Endothelial cell (in vitro differentiated cells): ENCODE results near the gene ZNF681. TPM values are rescaled to one million over a fixed set of nuclear protein-coding genes. Genes with fewer than 3 reads are reported as not detected.

Source experiments
- DNase-seq: peaks from one replicate; pipeline ENCODE4 v3.0.0; 2021; ENCODE audit warnings: low spot score
- H3K27ac Mint-ChIP-seq: one replicate; pipeline ENCODE4 v1.8.0; 2021; ENCODE audit warnings: mixed read lengths, inconsistent platforms; ENCODE audit not compliant: unreplicated experiment
- H3K27me3 Mint-ChIP-seq: one replicate; pipeline ENCODE4 v1.8.0; 2021; ENCODE audit warnings: mild to moderate bottlenecking, moderate library complexity, mixed read lengths, inconsistent platforms; ENCODE audit not compliant: unreplicated experiment
- H3K36me3 Mint-ChIP-seq: one replicate; pipeline ENCODE4 v1.8.0; 2021; ENCODE audit warnings: mild to moderate bottlenecking, low read depth, mixed read lengths, inconsistent platforms; ENCODE audit not compliant: unreplicated experiment
- H3K4me1 Mint-ChIP-seq: one replicate; pipeline ENCODE4 v1.8.0; 2021; ENCODE audit warnings: mild to moderate bottlenecking, mixed read lengths, inconsistent platforms; ENCODE audit not compliant: unreplicated experiment
- H3K4me3 Mint-ChIP-seq: one replicate; pipeline ENCODE4 v1.8.0; 2021; ENCODE audit warnings: mild to moderate bottlenecking, mixed read lengths, inconsistent platforms; ENCODE audit not compliant: unreplicated experiment
- H3K9me3 Mint-ChIP-seq: one replicate; pipeline ENCODE4 v1.8.0; 2021; ENCODE audit warnings: mixed read lengths, inconsistent platforms; ENCODE audit not compliant: unreplicated experiment
- total RNA-seq: library from RNA; stranded (reverse); fragmentation: NEBNext Ultra II Directional; extraction: Animal tissue kit (Norgen Biotek cat#: 25700); gene quantifications from one replicate; pipeline ENCODE4 v1.2.1, GENCODE V29; 2021; ENCODE audit not compliant: unreplicated experiment
- TF ChIP-seq, protein P1 (sequence below): fragments of 200-600 bp; sonication (generic); IDR thresholded peaks from one replicate; pipeline ENCODE4 v1.5.0; 2021; ENCODE audit warnings: antibody characterized with exemption; ENCODE audit not compliant: unreplicated experiment

ZNF681 gene
- total RNA-seq, 1 donor from 2014 or later: 6.4 TPM

DNA sequence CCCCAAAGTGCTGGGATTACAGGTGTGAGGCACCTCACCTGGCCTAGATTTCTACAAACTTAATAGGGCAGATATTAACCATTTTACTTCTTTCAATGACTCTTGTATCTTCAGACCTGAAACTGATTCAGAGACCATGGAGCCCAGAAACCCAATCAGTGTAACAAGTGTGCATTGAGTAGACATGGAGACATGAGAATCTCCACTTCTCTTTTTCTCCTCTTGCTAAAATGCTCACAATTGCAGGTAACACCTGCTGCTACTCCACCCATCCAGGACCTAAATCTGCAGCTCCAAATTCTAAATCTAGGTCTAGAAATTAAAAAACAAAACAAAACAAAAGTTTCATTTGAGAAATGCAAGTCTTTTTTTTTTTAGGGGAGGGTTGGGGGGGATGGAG lies 42.2 kb upstream of the ZNF681 start:
- H3K27me3 Mint-ChIP-seq: no peaks in the 10 kb centered on the region
- no peak overlapping the region for H3K4me3 Mint-ChIP-seq
- peaks cover 7% of the 10 kb centered on the region for H3K4me1 Mint-ChIP-seq
- no peak overlapping the region for H3K27ac Mint-ChIP-seq
- no peaks in the 10 kb centered on the region for H3K36me3 Mint-ChIP-seq
- TF ChIP-seq, protein P1, sequence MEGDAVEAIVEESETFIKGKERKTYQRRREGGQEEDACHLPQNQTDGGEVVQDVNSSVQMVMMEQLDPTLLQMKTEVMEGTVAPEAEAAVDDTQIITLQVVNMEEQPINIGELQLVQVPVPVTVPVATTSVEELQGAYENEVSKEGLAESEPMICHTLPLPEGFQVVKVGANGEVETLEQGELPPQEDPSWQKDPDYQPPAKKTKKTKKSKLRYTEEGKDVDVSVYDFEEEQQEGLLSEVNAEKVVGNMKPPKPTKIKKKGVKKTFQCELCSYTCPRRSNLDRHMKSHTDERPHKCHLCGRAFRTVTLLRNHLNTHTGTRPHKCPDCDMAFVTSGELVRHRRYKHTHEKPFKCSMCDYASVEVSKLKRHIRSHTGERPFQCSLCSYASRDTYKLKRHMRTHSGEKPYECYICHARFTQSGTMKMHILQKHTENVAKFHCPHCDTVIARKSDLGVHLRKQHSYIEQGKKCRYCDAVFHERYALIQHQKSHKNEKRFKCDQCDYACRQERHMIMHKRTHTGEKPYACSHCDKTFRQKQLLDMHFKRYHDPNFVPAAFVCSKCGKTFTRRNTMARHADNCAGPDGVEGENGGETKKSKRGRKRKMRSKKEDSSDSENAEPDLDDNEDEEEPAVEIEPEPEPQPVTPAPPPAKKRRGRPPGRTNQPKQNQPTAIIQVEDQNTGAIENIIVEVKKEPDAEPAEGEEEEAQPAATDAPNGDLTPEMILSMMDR: no peak
- H3K9me3 Mint-ChIP-seq: no peaks in the 10 kb centered on the region
- no peak for DNase-seq

DNA sequence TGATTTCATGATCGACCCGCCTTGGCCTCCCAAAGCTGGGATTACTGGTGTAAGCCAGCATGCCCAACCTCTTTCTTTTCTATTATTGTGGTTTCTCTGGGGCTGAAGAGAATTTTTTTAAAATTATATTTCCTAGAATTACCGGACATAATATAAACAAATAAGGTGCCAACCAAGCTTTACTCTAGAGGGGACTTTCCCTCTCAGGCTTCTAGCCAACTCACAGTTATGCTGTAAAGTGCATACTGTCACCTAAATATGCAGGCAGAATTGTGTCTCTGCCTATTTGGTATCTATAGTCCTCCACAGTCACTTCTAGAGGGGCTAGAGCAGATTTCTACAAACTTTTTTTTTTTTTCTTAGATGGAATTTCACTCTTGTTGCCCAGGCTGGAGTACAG lies 41.6 kb upstream of the ZNF681 start:
- TF ChIP-seq, protein P1: no peak
- Mint-ChIP-seq H3K27me3 (no peaks in the 10 kb centered on the region), H3K27ac (no peak overlapping the region), H3K36me3 (no peaks in the 10 kb centered on the region), H3K4me1 (peaks cover 13% of the 10 kb centered on the region), H3K4me3 (no peak overlapping the region), H3K9me3 (no peaks in the 10 kb centered on the region)
- DNase-seq: no peak

DNA sequence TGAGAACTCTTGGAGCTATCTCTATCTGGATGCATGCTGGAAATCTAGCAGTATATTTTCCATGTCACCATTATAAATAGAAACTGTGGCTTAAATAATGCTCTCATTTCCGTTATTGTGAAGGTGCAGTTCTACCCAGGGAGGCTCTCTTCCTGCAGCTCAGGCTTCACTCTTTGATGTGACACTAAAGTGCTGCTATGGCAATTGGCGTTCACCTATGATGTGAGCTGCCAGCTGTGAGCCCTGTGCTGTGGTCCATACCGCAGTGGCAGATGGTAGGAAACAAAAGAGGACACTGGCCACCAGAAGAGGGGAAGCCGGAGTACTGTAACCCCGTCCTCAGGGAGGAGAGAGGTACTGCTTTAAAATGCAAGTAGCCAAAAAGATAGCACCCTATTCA lies 40.6 kb upstream of the ZNF681 start:
- Mint-ChIP-seq H3K9me3 (no peaks in the 10 kb centered on the region), H3K4me1 (peaks cover 18% of the 10 kb centered on the region), H3K36me3 (no peaks in the 10 kb centered on the region), H3K4me3 (no peak overlapping the region), H3K27ac (no peak overlapping the region), H3K27me3 (no peaks in the 10 kb centered on the region)
- TF ChIP-seq, protein P1: no peak
- DNase-seq: no peak

DNA sequence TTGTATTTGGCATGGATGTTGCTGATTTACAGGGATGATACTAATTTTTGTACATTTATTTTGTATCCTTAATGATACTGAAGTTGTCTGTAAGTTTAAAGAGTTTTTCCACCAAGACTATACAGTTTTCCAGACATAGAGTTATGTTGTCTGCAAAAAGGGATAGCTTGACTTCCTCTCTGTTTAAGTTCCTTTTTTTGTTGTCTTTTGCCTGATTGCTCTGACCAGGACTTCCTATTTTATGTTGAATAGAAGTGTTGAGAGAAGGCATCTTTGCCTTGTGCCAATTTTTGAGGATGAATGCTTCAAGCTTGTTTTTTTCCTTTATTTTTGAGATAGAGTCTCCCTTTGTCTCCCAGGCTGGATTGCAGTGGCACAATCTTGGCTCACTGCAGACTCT lies 36.8 kb upstream of the ZNF681 start:
- Mint-ChIP-seq H3K27ac (peak overlapping the region; percentile 22), H3K9me3 (no peaks in the 10 kb centered on the region)

DNA sequence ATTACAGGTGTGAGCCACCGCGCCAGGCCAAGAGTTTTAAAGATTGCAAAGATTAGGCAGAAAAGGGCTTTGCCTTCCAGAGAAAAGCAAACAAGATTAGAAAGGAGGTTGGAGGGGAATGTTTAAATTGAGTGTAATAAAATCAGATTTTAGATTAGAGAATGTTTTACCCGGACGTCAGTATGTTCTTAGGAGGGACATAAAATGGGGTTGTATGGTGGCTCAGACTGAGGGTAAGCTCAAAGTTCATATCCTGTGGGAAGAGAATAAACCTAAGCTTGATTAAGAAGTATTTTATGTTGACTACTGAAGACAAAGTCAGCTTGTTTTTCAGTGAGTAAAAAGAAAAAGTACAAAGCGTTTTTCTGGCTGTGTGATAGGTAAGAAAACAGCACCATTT lies 34.1 kb upstream of the ZNF681 start:
- no peak for DNase-seq
- no peaks in the 10 kb centered on the region for H3K27me3 Mint-ChIP-seq
- H3K27ac Mint-ChIP-seq: no peak overlapping the region
- peaks cover 2% of the 10 kb centered on the region for H3K36me3 Mint-ChIP-seq
- TF ChIP-seq, protein P1: no peak
- H3K4me1 Mint-ChIP-seq: peaks cover 15% of the 10 kb centered on the region
- no peaks in the 10 kb centered on the region for H3K9me3 Mint-ChIP-seq
- no peak overlapping the region for H3K4me3 Mint-ChIP-seq

More for the DNA sequence above, 36.8 kb upstream of the ZNF681 start:
- Mint-ChIP-seq H3K36me3 (no peaks in the 10 kb centered on the region), H3K4me3 (no peak overlapping the region), H3K4me1 (peaks cover 20% of the 10 kb centered on the region), H3K27me3 (no peaks in the 10 kb centered on the region)
- no peak for DNase-seq
- TF ChIP-seq, protein P1: no peak
